ENCODE data around the gene SMIM1.

Gene SMIM1

GRCh38 chr1:3777647-3778589, 5.4 kb downstream of the SMIM1 start:
- DNase-seq: no peak

DNA sequence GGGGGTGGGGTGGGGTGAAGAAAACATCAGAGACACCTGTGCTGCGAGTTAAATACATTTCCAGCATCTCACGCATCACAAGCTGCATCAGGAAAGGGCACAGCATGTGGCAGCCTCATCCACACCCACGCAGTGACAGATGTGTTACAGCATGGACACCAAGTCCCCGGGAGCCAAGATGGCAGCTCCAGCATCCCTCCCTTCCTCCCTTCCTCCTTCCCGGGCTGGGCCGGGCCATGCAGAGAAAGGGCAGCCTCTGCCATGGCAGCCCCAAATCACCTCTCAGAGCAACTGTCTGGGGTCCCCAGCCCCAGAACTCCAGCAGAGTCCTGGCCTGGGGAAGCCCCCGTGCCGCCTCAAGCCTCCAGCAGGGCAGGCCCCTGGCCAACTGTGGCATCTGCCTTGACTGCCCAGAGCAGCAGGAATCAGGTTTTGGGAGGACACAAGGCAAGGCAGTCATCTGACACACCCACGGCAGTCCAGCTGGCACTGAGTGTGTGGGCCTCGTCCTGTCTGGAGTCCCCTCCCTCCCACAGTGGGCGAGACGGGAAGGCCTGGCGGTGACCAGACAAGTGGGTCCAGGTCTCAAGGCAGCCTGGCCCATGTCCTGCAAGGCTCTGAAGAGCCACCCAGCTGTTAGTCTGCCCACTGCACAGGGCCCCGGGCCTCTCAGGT, 6.2 kb downstream of the SMIM1 start:
- DNase-seq: no peak

- DNase-seq: no peak
These were observed 6.8 kb downstream of the SMIM1 start for GRCh38 chr1:3779265-3779911.

DNA sequence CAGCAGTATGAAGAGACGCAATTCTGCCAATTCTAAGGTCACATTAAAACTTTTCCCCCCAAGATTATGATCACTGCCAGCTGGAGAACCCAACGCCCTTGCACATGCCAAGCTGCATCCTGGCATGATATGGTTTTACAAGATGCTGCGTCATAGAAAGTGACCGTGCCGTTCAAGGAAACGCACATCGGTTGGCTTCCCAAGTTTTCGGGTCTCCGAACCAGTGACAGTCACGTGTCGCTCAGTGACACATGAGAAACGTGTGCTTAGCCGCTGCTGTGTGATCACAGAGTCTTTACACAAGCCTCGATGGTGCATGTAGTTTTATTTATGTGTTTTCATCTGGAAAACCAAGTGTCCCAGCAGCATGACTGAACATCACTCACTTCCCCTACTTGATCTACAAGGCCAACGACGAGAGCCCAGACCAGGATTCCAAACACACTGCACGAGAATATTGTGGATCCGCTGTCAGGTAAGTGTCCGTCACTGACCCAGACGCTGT, 7.4 kb downstream of the SMIM1 start:
- DNase-seq: no peak

- no peak for DNase-seq
These were observed 8.4 kb downstream of the SMIM1 start for GRCh38 chr1:3780901-3781300.

GRCh38 chr1:3783651-3784474, 11.3 kb downstream of the SMIM1 start:
- DNase-seq: no peak

DNA sequence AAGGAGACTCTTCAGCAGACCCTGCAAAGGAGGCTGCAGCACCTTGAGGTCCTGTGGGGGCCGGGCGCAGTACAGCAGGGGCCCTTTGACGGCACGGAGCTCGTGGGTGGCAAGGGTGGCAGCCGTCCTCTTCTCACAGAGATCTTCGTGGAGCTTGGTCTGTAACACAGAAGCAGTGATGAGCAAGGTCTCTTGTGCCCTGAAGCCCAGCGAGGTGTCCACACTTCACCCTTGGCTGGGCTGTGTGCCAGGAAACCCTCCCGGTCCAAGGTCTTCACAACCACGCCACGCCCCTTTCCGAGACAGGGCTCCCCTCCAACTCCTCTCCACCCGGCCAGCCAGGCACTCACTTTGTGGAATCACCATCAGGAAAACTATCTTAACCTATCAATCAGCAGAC, 12.5 kb downstream of the SMIM1 start:
- no peak for DNase-seq

- no peak for DNase-seq
These were observed 13.1 kb downstream of the SMIM1 start for GRCh38 chr1:3785456-3786157.

DNA sequence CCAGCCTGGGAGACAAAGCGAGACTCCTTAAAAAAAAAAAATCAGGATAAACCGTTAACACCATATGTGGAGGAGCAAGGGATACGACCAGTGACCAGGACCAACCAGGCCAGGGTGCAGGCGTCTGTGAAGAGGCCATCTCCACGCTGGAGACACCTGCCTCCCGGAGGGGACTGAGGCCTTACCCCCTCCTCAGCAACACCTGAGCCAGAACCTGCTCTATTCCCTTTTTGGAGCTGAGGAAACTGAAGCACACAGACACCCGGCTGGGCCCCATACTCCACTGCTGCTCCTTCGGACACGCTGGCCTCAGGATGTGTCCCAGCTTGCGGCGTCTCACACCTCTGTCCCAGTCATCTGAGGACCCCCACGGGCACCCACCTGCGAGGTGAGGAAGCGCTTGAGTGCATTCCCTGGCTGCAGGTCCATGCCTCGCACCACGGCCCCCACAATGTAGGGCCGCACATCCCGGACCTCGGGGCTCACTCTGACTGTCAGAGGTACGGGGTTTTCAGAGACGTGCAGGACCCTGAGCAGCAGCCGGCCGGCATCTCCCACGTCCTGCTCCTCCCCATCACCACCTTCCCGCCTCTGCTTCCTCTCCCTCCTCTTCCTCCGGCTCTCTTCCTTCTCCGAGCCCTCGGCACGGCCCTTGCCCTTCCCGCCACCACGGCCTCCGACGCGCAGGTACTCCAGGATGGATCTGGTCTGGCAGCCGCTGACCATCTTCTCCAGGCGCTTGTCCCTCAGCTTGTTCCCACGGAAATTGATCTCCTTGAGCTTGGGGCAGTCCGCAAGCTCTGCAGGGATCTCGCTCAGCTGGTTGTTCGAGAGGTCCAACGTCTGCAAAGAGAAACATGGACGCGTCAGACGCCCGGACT, 14.2 kb downstream of the SMIM1 start:
- no peak for DNase-seq

GRCh38 chr1:3787349-3787715, 14.8 kb downstream of the SMIM1 start:
- DNase-seq: peak; percentile 73

GRCh38 chr1:3787745-3788605, 15.4 kb downstream of the SMIM1 start:
- no peak for DNase-seq

DNA sequence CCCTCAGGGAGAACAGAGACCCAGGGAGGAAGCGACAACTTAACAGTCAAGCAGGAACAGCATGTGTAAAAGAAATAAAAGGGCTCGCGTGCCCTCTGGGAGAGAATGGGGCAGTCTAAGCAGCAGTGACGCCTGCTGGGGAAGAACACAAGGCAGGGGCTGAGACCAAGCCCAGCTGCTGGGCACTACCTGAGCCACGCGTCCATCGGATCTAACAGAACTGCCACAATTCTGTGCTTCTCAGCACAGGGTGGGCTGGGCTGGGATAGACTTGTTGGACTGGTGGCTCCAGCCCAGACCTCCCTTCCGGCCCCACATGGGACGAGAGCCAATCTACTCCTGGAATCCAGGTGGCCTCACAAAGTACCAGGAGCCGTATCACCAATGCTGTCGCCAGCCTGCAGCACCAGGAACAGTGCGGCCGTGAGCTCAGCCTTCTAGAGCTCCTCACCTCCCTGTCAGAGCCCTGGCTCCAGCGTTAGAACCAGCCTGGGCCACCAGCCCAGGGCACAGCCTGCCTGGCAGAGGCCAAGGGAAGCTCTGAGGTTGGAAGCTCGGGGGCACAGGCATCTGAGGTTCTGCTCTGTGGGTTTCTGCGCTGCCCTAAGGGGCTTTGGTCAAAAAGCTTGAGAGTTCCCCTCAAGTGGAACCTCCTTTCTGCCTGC, 16.3 kb downstream of the SMIM1 start:
- DNase-seq: no peak

GRCh38 chr1:3789421-3790300, 17.1 kb downstream of the SMIM1 start:
- no peak for DNase-seq

GRCh38 chr1:3790500-3790923, 18.0 kb downstream of the SMIM1 start:
- no peak for DNase-seq

DNA sequence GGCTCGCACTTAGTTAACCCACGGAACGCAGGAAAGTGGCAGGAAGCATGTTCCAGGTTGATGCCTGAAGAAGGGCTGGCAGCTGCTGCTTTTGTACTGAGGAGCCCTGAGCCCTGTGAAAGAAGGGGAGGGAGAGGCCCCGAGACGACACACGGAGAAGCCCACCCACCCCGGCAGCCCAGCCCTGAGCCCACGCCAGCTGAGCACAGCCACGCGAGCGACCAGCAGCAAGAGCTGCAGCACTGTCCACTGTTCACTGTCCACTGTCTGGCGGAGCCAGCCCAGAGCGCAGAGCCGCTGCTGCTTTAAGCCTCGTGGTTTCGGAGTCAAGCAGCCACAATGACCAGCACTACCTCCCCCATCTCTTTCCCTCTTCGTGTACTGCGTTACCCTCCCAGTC, 18.4 kb downstream of the SMIM1 start:
- DNase-seq: no peak

DNA sequence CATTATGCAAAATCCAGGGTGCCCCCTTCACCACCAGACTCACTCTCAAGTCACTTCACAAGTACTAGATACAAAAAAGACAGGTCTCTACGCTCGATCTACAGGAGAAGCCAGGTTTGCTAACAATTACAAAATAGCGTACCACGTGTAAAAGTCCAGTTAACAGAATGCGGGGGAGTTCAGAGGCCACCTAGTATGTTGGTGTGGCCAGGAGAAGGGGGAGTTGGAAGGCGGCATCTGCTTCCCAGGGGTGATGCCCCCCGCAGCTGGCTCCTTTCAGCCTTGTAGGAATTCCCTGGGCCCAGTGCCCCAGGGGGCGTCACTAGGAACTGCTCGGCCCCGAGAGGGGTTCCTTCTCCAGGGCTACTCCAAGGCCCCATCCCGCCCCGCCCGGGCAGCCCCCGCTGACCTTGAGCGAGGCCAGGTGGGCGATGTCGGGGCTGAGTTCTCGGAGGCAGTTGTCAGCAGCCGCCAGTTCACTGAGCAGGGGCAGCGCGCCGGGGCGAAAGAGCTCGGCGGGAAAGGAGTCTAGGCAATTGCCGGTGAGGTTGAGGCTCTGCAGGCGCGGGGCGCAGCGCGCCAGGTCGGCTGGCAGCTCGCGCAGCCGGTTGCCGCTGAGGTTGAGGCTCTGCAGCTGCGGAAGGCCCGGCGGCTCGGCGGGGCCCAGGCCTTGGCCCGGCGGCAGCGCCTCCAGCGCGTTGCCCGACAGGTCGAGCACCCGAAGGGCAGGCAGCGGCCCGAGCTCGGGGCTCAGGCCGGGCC, 23.1 kb downstream of the SMIM1 start:
- no peak for DNase-seq
